Neutrophil (primary cell): ENCODE results near the gene MT1A.

Source experiments
- H3K27ac ChIP-seq: fragments of 200-600 bp; sonication (generic); 2 replicates; pipeline ENCODE4 v1.5.1; 2016; ENCODE audit warnings: mild to moderate bottlenecking, moderate library complexity
- H3K27me3 ChIP-seq: fragments of 200-600 bp; sonication (generic); 2 replicates; pipeline ENCODE4 v1.6.0; 2016; ENCODE audit warnings: mild to moderate bottlenecking
- H3K36me3 ChIP-seq: fragments of 200-600 bp; sonication (generic); 2 replicates; pipeline ENCODE4 v1.5.1; 2017
- H3K4me1 ChIP-seq, 2 experiments: fragments of 200-600 bp in 1 of 2; sonication (generic) in 1 of 2; 1 replicate in 1 of 2; 2 replicates in 1 of 2; pipeline versions ENCODE4 v1.5.1 to v1.6.1; 2013 to 2016; ENCODE audit warnings: low read depth in 1 of 2, low read length in 1 of 2, mild to moderate bottlenecking in 1 of 2, moderate library complexity in 1 of 2; ENCODE audit not compliant: control insufficient read depth in 1 of 2, insufficient read depth in 1 of 2
- H3K4me3 ChIP-seq, 2 experiments: fragments of 200-600 bp in 1 of 2; sonication (generic) in 1 of 2; 1 replicate in 1 of 2; 2 replicates in 1 of 2; pipeline ENCODE4 v1.5.1; 2013 to 2016; ENCODE audit warnings: low read depth in 1 of 2, low read length in 1 of 2, mild to moderate bottlenecking in 1 of 2, moderate library complexity in 1 of 2
- H3K9me3 ChIP-seq: fragments of 200-600 bp; sonication (generic); 2 replicates; pipeline ENCODE4 v1.5.1; 2016
- CTCF ChIP-seq: fragments of 200-600 bp; sonication (generic); IDR thresholded peaks from 2 replicates; pipeline ENCODE4 v1.5.1; 2016; ENCODE audit warnings: antibody characterized with exemption

Gene MT1A

DNA sequence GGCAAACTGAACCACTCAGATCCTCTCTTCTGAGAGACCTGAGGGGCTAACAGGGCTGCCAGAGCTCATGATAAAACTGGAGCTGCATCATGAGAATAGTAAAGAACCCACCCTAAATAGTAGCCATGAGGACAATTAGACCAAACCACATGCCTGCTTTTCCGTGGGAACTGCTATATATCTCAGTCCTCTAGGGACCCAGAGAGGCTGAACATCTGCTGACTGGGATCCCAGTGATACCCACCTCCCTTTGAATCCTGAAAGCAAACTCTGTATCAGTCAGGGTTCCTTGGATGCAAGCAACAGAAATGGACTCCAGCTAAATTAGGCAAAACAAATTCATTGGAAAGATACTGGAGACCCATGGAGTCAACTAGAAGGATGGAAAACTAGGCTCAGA lies 50.3 kb downstream of the MT1A start:
- peaks cover 8% of the 10 kb centered on the region for H3K27me3 ChIP-seq
- H3K4me3 ChIP-seq: no peak overlapping the region
- no peak for TF ChIP-seq CTCF
- no peaks in the 10 kb centered on the region for H3K36me3 ChIP-seq
- no peak overlapping the region for H3K27ac ChIP-seq
- no peaks in the 10 kb centered on the region for H3K9me3 ChIP-seq
- H3K4me1 ChIP-seq: no peaks in the 10 kb centered on the region

GRCh38 chr16:56689171-56689570 lies 50.7 kb downstream of the MT1A start:
- H3K27me3 ChIP-seq: peaks cover 7% of the 10 kb centered on the region
- H3K4me1 ChIP-seq: no peaks in the 10 kb centered on the region
- TF ChIP-seq CTCF: no peak
- H3K27ac ChIP-seq: no peak overlapping the region
- H3K4me3 ChIP-seq: no peak overlapping the region
- H3K36me3 ChIP-seq: no peaks in the 10 kb centered on the region
- H3K9me3 ChIP-seq: no peaks in the 10 kb centered on the region
